ENCODE data around the gene ATP11A.

The ATP11A gene

DNA sequence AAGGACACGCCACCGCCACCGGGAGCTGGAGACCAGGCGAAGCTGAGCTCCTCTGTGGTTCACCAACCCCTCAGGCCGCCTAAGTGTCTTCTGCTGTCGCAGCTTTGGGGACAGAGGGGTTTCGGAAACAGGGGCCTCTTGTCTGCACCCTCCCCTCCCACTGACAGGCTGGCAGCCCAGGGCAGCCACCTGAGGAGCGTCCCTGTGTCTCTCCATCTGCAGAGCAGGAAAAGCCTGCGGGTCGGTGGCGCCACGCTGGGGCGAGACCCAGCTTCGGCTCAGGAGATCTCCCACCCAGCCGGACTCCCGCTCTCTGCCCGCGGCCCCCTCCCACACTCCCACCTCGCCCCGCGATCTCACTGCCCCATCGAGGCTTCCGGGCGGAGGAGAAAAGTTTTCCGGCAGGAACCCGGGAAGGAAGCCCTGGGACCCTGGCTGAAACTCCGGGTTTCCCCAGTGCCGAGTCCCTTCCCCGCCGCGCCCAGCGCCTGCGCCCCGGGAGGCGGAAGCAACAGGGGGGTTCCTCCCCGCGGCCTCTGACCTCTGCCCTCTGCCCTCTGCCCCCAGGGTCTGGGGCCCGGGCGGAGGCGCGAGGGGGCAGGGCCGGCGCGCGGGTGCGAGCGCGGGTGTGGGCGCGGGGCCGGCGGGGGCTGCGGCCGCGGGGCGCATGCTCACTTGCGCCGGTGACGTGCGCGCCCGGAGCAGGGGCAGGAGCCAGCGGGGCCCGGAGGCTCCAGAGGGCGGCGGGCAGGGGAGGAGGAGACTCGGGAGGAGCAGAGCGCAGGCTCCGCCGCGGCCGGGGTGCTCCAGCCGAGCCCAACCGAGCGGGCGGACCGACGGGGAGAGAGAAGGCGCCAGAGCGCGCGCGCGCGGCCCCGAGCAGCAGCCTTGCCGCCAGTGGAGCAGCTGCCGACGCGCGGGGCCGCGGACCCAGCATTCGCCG is at the start of gene ATP11A:
Gene ATP11A, plus strand, starts transcription at position 736 of the 943 bp plus-strand sequence. CDS start 379 bp downstream, outside the sequence.
- DNase-seq, result peak; percentile 55

- DNase-seq, result no peak
These were observed 48.3 kb upstream of the ATP11A start for GRCh38 chr13:112641456-112642089.

GRCh38 chr13:112642090-112642460 is 47.8 kb upstream of the ATP11A start:
- DNase-seq, result no peak

DNA sequence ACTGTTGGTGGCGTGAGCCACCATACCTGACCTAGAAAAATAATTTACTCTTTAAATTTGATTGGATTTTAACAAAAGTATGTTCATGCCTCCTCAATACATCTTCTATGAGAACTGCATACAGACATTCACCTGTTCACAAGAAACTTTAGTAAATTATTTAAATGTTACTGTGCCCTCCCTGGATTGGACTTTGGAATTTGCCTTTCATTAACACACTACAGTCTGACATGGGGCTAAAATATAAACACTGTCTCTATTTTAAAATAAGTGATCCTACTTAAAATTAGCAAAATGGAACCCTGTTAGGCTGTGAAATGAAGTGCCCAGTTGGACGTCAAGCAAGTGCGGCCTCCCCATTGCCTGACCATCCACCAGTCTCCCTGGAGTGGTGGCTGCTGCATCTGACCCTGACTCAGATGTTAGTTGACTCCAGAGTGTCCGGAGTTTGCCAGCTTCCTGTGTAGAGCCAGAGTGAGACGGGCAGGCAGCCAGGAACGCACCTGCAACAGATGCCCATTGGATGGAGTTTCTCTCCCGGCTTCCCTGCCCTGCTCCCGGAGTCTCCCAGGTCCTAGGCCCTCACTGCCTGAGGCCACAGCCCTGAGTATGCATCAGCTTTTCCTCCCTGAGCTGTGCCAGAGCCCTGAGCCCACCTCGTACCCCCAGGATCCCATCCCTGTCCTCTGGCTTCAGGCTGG is 45.9 kb upstream of the ATP11A start:
- DNase-seq, result no peak

- no peak for DNase-seq
These were observed 44.4 kb upstream of the ATP11A start for GRCh38 chr13:112645327-112645914.

GRCh38 chr13:112647256-112647655 is 42.6 kb upstream of the ATP11A start:
- no peak for DNase-seq

- no peak for DNase-seq
These were observed 41.7 kb upstream of the ATP11A start for GRCh38 chr13:112648101-112648500.

GRCh38 chr13:112648966-112649690 is 40.7 kb upstream of the ATP11A start:
- no peak for DNase-seq

DNA sequence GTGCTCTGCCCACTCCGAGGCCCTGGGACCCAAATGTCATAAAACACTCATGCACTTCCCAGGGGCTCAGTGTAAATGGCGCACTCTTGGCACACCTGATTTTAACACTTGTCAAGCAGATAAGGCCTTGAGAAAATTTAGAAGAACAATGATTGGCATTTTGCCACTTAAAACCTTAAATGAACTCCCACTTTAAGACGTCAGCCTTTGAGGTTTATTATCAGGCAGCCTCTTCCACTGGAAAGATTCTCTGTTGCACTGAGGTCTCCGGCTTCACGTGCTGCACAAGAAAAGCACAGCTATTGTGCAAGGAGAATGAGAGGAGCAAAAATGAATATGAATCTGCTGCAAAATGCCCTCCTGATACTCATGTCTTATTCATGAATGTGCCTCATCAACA is 38.5 kb upstream of the ATP11A start:
- DNase-seq, result no peak

- DNase-seq, result no peak
These were observed 37.9 kb upstream of the ATP11A start for GRCh38 chr13:112651750-112652511.

GRCh38 chr13:112652512-112653070 is 37.2 kb upstream of the ATP11A start:
- no peak for DNase-seq

DNA sequence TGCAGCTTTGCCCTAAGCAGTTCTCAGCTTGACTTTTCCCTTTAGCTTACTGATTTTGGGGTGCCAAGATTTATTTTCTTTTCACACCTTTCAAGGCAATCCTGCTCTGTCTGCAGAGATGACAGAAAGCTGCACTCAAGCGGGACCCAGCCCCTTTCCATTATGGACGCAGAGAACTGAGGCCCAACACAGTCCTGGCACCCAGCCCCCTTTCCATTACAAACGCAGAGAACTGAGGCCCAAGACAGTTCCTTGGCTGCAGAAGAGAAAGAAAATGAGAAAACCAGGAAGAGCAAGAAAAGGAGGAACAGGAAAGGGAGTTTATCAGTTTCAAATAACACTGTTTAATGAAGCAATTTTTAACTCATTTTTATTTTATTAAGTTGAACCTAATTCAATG is 36.8 kb upstream of the ATP11A start:
- DNase-seq, result no peak

DNA sequence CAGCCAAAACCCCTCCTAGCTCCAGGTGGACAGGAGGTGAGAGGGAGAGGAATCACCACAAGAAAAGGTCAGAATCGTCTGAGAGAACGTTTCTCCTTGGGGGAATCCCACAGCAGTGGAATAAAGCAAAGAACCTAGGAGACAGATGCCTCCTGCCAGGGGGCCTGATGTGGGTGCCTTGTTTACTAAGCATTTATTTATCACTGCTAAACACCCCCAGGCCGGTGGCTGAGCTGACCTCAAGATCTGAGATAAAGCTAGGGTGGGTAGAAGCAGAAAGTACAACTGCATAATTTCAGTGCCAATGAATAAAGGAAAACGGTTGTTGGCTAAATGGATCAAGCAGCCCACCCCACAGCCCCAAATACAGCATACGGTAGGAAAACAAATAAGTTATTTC is 33.9 kb upstream of the ATP11A start:
- no peak for DNase-seq

GRCh38 chr13:112657850-112658445 is 31.9 kb upstream of the ATP11A start:
- no peak for DNase-seq

GRCh38 chr13:112658808-112659207 is 31.0 kb upstream of the ATP11A start:
- DNase-seq, result no peak

DNA sequence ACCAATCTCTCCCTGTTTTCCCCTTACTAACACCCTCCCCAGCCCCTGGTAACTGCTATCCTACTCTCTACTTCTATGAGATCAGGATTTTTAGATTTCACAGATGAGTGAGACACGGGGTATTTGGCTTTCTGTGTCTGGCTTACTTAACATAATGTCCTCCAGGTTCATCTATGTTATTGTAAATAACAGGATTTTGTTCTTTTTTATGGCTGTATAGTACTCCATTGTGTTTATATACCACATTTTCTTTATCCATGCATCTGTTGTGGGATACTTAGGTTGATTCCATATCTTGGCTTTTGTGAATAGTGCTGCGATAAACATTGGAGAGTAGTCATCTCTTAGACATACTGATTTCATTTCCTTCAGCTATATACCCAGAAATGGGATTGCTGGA is 28.5 kb upstream of the ATP11A start:
- DNase-seq, result no peak

DNA sequence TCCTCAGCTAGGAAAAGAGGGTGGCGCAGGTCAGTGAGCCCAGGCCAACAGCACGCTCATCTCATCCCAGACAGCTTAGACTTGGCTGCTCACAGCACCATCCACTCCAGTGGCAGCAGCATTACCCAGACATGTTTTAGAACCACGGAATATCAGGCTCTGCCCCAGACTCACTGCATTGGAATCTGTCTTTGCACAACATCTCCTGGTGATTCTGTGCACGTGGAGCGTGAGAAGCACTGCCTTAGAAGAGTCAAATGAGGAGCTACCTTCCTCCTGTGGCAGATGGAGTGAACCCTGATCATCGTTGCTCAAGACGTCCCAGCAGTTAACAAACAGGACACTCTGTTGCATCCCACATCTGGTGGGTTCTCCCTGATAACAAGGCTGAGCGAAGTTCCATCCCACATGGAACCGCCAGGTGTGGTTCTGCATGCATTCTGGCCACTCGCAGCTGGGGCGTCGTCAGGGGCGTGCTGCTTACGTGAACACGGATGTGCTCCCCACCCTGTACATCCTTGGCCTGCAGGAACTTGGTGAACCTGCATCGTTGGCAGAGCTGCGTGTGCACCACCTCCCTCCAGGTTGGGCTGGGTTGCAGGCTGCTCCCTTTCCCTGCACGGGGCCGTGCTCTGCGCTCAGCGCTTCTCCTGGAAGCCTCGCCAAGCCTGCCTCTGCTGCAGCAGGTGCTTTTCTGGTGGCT is 25.2 kb upstream of the ATP11A start:
- no peak for DNase-seq

DNA sequence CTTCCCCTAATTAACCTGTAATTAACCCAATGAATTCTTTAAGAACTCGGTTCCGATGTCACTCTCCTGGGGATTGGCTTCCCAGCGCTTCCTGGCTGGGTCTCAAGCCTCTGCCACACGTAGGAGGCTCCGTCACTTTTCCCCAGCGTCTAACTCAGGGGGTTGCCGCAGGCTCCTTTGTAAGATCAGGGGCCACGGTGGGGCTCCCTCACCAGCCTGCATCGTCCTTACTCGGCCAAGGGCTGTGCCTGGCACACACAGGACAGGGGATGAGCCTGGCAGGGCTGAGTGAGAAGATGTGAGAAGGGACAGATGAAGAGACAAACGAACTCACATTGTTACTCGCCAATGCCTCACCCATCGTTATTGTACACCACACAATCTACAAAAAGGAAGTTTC is 20.9 kb upstream of the ATP11A start:
- DNase-seq, result no peak

DNA sequence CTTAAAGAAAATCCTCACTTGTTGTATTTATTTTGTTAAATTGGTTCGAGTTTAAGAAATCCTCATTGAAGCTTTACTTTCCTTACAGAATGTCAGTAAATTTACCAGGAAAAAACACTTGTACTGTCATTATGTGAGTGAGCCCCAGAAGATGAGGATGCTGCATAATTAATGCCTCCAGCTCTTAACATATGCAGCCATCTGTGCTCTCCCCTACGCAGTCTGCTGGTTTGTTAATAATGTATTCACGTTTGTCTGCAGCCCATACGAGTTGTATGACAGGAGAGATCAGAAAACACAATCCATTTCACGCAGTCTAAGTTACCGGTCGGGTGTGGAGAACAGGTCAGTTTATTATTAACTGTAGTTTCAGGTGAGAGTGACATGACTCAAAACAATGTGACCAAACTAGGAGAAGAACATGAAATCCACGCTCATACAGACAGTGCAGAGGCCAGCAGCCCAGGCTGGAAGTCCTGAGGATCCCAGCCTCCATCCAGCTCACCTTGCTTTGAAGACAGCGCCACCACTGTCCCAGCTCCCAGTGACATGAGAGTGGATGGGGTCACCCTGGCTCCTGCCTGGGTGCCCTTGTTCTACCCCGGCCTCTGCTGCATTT is 19.8 kb upstream of the ATP11A start:
- DNase-seq, result no peak

GRCh38 chr13:112670864-112671263 is 19.0 kb upstream of the ATP11A start:
- DNase-seq, result no peak

Data from activated gamma-delta T cell treated with Interleukin-2 at 50 U/mL for 16 hours (primary cell).